HG03571 (cell line): Measurements from ENCODE around the gene NGEF.

ENCODE experiments used
- ATAC-seq: cut with Tn5 transposase; IDR thresholded peaks from one replicate; pipeline ENCODE4 v1.9.1; 2021; ENCODE audit not compliant: unreplicated experiment

Gene NGEF

DNA sequence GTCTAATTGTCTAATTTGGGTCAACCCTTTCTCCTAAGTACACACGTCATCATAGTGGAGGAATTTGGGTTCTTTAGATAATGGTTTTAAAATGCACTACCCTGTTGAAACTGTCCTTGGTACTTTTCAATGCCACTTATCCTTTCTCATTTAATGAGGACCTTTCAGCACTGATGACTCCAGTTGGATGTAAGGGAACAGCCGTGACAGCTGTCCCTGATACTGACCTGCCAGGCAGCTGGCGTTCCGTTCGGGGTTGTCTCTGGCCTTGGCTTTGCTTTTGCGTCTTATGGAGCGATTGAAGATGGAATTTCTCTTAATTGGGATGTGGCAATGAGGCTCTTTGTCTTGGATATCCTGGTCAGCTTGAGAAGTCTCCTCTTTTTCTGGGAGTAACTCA, 38.7 kb downstream of the NGEF start:
- no peak for ATAC-seq

DNA sequence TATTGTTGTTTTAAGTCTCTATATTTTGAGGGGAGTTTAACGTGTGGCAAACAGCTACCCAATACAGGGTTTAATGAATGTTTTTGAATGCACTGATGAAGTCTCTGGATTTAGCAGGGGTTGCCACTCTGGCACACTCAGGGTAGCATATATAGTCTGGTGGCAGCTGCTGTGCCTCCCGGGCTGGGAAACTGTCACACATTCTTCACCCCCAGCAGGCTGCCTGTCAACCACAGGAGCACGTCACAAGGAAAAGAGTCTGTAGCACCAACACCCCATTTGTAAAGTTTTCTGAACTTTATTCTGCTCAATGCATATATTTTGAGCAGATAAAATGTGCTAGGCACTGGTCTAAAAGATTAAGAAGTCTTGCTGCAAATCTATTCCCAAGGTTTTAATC, 39.3 kb downstream of the NGEF start:
- no peak for ATAC-seq

DNA sequence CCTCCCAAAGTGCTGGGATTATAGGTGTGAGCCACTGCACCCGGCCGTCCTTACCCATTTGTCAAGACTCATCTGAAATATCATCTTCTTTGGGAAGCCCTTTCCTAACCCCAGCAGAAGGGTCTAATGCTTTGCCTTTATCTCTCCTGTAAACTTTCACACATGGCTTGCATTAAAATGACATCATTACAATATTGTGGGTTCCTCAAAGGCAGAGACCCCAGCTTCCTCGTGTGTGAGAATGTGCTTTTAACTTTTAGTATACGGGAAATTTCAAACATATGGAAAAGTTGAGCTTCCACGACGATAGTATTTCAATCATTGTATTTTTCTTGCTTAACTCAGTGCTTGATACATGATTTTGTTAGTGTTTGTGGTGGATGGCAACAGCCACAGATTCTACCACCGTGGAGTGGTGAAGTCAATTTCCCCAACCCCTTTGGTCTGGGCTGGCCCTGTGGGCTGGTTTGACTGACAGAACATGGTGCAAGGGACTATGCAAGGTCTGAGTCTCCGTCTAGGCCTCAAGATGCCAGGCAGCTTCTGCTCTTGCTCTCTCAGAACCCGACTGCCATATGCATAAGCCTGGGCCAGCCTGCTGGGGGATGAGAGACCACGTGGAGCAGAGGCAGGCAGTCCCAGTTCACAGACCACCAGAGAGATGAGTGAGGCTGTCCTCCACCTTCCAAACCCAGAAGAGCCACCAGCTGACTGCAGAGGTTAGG, 39.9 kb downstream of the NGEF start:
- ATAC-seq, result no peak

DNA sequence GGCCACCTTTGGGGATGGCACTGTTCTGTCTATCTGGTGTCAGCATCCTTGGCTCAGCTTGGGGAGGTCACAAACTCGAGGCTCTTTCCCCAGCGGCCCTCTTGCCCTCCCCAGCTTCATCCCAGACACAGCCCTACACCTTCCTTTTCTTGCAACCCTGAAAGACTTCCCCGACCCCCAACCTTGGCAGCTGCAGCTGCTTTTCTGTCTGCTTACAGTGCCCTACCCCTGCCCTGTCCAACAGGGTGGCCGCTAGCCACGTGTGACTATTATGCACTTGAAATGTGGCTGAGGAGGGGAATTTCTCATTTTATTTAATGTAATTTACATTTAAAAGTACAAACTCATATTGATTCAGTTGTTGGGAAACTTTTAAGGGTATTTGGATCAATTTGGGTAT, 41.3 kb downstream of the NGEF start:
- no peak for ATAC-seq

DNA sequence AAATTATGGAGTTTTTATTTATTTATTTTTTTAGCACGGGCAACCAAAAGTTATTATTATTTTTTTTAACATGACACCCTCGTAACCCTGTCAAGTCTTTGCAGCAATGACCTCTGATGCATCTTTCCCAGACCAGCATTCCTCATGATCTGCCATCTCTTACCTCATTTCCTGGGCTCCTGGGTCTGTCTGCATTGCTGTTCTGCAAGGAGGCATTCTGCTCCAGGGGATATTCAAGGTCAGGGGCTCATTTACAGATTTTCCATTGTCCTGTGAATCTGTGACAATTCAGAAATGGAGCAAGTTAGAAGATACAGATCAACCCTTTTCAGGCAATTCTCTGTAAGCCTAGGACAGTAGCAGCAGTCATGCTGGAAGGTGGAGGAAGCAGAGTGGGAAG, 43.0 kb downstream of the NGEF start:
- no peak for ATAC-seq

DNA sequence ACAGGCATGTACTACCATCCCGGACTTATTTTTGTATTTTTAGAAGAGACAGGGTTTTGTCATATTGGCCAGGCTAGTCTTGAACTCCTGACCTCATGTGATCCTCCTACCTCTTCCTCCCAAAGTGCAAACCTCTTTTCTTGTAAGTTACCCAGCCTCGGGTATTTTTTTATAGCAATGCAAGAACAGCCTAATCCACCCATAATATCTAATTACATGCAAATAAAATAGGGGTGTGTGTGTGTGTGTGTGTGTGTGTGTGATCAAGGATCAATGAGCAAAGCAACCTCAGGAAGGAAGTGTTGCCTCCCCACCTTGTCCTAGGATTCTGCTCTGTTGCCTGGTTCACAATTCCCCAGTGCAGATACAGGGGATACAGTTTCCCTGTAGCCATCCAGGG, 45.6 kb downstream of the NGEF start:
- no peak for ATAC-seq

DNA sequence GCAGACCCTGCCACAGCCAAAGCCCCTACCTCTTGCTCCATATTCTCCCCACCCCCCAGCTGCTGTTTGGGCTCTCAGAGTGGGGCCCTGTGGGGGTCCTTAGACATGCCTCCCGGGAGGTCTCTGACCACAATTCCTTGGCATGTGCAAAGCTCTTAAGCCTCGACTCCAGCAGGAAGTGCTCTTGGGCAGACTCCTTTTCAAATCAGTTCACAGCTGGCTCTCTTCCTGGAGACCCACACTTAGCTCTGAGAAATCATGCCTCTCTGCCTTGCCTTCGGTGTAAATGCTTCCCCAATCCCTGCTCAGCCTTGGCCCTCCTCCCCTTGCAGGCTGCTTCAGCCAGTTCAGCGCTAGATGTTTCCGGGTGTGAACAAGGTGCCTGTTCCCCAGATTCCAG, 46.9 kb downstream of the NGEF start:
- no peak for ATAC-seq

DNA sequence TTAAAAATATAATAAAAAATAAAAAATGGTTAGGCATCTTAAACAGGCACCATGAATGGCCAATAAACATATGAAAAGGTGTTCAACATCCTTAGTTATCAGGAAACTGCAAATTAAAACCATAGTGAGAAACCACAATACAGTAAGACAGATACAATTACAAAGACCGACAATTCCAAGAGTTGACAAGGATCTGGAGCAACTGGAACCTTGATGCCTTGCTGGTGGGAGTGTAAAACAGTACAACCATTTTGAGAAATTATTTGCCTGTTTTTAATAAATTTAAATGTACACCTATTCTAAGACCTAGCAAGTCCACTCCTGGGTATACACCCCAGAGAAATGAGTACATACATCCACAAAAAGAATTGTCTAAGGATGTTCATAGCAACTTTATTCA, 49.1 kb downstream of the NGEF start:
- ATAC-seq, result no peak

DNA sequence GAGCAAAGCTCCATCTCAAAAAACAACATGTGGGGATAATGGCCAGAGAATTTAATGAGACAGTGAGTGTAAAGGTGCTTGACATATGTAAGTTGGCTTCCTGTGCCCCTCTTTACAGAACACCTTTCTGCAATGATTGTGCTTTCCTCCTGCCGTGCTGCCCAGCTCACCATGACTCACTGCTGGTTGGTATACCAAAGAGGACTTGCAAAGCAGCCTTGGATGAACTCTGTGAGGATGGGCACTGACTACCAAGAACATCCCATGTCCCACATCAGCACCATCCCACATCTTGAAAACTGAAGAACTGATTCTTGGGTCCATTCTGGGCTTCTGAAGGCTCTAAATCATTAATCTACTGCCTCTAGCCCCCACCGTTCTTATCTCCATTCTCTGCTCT, 52.2 kb downstream of the NGEF start:
- no peak for ATAC-seq

DNA sequence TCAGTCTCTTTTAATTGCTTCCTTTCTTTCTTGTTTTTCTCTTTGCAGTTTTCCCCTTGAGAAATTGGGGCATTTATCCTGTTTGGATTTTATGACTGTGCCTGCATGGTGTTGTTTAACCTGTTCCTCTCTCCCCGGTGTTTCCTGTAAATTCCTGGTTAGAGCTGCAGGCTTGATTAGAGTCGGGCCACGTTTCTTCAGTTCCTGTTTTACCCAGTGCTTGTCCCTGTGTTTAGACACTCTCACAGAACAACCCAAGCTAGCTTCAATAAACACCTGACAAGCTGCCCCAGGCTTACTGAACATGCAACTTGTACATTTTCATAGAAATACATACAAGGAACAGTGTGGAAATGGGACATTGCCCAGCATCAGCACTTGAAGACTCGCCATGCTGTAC, 53.9 kb downstream of the NGEF start:
- ATAC-seq, result no peak

DNA sequence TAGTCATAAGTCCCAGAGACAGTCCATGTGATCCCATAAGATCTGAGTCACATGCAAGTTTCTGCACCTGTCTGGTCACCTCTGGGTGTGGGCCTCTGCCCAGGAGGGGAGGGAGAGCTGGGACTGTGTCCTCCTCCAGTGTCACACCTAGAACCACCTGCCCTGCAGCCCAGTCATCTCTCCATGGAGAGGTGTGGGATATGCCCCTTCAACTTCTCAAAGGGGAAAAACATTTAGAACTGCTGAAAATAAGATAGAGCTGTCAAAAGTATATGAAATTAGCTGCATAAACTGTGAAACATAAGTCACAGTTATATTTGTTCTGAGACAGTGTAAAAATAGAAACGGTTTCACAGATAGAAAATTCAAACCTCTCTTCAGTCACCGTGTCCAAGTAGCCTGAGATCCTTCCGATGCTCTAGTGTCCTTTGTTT, 55.4 kb downstream of the NGEF start:
- ATAC-seq, result no peak

DNA sequence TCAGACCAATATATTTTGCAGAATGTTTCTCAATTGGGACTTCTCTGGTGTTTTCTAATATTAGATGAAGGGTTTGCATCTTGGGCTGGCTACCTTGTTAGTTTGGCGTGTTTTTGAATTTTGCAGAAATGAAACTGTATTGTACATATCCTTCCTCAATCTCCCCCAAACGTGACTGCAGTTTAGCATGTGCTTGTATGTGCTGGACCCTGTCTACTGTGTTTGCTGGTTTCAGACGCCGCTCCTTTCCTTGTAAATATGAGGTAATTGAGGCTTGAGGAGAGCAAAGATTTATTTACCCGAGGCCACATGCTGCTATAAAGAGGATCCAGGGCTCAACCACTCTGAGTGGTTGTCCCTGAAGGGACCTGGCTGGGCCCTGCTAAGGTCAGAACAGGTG, 57.2 kb downstream of the NGEF start:
- no peak for ATAC-seq

DNA sequence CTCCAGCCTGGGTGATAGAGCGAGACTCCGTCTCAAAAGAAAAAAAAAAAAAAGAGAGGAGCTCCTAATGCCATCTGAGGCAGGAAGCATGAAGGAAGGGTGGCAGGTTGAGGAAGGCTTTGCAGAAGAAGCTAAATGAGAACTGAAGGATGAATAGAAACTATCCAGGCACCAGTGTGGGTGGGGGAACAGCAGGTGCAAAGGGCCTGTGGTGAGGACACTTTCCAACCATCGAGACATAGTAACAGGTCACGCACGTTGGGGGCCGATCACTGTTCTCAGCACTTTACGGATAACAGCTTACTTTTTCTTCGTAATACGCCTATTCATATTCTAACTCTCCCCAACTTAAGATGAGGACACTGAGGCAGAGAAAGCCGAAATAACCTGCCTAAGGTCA, 58.4 kb downstream of the NGEF start:
- no peak for ATAC-seq

DNA sequence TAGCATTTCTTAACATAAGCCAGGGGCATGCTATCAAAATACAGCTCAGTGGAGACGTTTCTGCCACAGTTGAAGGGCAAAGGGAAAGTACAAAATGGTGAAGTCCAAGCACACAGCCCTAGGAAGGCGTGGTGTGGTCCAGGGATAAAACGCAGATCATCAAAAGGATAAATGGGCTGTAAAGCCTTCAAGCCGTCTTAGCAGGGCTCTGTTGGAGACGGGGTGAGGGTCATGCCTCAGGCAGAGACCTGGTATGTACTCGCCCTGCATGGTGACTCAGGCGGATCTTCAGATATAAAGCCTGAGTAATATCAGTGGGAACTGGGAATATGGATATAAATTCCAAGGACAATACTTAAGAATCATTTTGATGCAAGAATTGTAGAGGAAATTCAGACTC, 61.2 kb downstream of the NGEF start:
- ATAC-seq, result no peak

DNA sequence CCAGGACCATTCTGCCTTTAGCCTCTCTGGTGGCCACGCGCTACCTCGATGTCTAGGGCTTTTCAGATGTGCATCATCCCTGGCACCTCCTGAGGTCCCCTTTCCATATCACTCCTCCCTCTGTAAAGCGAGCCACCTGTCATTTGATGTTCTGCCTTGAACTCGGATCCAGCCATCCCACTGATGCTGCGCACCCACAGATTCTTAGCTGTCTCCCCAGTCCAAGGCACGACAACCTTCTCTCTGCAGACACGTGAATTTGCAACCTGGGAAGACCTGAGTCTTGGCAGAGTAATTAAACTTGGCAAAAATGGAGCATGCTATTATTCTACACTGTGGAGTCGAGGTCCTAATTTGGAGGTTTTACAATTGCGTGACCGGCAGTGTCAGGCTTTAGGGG, 61.9 kb downstream of the NGEF start:
- no peak for ATAC-seq

DNA sequence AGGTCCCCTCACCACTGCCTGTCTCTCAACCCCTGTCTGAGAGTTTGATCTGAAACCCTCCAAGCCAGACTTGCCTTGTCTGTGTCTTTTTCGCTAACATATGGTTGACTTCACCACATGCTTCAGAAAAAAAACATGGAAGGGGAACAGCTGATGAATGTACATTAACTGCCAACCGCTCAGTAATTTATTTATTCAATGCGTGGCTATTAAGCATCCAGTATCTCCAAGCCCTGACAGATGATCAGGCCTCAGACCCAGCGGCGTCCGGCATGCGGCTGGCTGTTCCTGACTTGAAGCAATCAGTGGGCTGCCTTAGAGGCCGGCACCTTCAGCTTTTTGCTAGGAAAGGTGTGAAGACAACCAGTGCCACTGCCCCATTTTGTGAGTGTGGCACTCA, 62.3 kb downstream of the NGEF start:
- no peak for ATAC-seq

DNA sequence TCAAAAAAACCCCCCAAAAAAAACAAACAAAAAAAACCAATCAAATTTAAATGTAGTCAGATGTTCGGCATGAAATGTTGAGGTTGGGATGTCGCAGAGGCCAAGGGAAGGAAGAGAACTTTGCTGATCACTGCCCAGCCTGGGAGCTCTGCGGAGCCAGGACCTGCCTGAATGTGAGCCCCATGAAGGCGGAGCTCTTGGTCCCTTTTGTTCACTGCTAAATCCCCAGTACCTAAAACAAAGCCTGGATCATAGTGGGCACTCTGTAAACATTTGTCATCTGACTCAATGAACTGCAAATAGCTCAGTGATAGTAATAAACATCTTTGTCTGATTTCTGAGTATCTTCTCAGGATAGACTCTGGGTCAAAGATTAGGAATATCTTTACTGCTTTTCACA, 64.0 kb downstream of the NGEF start:
- no peak for ATAC-seq

DNA sequence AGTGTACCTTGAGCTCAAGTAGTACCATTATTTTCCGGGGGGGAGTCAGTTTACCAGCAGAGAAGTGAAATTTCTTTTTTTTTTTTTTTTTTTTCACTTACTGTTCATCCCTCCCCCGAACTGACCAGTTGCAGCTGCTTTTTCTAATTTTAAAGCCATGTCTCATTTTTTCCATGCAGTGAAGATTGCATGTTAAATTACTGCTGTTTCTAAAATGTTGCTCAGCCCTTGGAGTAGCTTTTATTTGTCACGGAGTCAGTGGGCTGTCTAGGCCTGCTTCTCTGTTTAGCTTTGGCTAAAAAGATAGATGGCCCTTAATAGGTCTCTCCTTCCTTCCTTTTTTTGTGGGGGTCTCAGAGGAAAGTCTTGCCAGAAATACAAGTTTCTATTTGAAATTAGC, 70.2 kb downstream of the NGEF start:
- ATAC-seq, result no peak

DNA sequence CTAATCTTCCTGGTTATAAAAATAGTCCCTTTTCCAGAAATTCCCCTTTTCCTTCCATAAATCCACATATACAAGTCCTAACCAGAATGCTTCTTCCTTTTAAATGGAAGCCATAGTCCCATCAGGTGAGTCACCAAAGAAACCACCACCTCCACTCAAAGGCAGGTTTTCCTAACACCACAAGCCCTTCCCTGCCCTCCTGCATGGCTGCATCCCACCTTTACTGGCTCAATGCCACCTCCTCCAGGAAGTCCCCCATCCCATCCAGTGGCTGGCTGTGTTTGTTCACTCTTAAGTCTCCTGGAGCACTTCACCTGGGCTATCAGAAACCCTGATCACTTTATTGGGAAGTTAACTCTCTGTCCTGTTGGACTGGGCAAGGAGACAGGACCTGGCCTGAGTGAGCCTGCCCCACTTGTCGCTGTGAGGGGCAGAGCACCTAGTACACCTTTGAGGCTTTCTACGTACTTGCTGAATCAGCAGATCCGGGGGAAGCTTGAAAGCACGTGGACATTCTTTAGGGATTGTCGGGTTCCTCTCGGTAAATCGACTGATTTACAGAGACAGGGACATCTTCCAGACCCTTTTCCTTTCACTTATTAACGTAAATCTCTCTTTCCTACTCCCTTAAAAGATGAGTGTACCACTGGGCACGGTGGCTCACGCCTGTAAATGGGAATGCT, 71.0 kb downstream of the NGEF start:
- no peak for ATAC-seq

DNA sequence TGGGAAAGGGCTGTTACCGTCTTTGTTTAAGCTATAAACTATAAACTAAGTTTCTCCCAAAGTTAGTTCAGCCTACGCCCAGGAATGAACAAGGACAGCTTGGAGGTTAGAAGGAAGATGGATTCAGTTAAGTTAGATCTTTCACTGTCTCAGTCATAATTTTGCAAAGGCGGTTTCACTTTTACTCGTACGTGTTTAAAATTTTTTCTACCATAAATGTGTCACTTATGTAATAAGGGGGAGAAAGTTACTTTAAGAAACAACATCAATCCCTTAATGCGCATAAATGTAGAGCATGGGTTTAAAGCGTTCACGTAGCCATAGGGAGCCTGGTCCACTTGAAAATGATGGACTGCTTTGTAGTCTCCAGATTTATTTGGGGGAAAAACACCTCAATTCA, 71.7 kb downstream of the NGEF start:
- ATAC-seq, result no peak

DNA sequence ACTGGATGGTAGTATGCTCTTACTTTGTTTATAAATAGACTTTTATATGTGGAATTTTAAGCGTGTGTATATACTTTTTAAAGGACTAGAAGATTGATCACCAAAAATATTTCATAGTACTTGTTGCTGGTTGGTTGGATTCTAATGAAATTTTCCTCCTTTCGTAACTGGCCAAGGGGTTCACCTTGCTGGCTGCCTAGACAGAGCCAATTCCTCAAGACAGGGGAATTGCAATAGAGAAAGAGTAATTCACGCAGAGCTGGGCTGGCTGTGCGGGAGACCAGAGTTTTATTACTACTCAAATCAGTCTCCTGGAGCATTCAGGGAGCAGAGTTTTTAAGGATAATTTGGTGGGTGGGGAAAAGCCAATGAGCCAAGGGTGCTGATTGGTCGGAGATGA, 72.3 kb downstream of the NGEF start:
- no peak for ATAC-seq

DNA sequence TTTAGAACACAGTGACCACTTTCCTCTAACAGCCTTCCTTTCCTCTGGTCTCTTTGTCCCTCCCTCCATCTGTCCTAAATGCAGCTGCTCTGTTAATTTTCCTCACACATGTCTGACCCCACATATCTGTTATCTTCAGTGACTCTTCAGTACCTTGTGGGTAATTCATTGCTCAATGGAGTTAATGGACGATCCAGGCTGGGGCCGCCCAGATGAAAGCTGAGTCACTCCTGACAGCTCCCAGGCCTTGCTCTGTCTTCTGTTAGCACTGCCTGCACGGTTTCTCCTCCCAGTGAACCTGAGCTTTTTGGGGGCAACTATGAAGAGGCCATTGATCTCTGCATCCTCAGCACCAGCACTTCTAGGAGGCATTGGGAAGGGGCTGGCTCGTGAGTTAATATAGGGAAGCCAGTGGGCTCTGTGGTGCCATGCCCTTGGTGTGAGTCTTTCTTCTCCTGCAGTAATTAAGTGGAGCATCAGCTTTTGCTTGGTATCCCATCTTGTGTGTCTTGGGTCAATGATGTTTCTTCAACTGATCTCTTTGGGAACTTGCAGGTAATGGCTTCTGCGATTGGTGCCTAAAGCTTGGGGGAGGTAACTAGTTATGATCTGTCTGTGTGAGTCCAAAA, 75.7 kb downstream of the NGEF start:
- ATAC-seq, result no peak

DNA sequence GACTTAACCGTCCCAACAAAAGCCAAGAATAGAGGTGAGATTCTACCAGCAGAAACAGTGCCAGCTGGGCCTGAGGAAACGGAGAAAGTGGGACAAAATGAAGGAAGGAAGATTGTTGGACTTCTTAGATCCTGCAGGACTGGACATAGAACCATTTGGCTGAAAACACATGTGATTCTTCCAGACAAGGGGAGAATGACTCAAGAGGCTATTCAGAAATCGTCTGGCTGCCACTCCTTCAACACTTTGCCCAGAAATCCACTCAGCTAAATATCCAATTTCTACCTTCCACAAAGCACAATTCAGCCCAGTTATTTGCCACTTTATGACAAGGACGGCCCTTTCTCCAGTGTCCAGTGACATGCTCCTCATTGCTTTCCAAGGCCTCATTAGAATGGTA, 81.4 kb downstream of the NGEF start:
- ATAC-seq, result no peak
